ENCODE measurements around the gene NEAT1.

DNA sequence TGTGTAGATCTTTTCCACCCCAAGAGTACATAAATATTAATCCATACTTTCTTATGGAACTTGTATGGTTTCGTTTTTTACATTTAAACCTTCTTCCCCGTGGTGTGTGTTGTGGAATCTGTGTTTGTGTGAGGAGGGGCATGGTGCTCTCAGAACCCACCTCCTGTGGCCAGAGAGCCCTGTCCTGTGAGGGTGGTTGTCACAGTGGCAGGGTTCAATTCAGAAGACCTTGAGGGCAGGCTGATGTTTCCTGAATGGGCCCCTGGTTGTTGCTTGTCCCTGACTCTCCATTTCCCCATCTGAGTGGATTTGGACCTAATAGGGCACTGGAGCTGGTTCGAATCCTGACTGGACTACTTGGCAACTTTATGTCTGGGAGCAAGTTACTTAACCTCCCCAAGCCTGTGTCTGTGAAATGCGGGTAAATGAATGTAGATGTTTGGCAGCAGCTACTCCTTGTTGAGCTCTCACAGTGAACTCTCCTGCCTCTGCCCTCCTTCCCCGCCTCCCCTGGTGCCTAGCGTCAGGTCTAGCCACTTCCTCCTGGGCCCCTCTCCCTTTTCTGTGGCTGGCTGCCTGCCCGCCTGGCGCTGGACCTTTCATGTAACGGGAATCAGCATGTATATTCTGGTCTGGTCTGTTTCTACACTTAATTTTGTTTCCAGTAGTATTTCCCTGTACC, 7.3 kb downstream of the NEAT1 start:
- no peak for TF ChIP-seq CTCF (conservative IDR thresholded peaks at IDR 0.05 in 1 of 2, IDR thresholded peaks at IDR 0.05 in 1 of 2; ENCODE audit: extremely low read depth in 1 of 2, insufficient read depth in 1 of 2, low read depth in 1 of 2, low read length in 2 of 2)
- no peak for TF ChIP-seq EZH2 (IDR thresholded peaks at IDR 0.05; ENCODE audit: borderline replicate concordance, low read length)
